NCI-H460 (cell line): ENCODE data around the gene EHD1. TPM values are rescaled to one million over a fixed set of nuclear protein-coding genes. Genes with fewer than 3 reads are reported as not detected.

ENCODE experiments used
- DNase-seq: peaks from one replicate; pipeline ENCODE4 v3.0.0-alpha.2; 2016; ENCODE audit warnings: low read depth; ENCODE audit errors: extremely low read depth
- small RNA-seq, 2 experiments: library from RNA; depleted of rRNA; stranded (forward); fragments of <200 nt; gene quantifications; one replicate each; pipeline ENCODE3, GENCODE V24; 2014
- total RNA-seq: library from RNA; depleted of rRNA; stranded (reverse); fragments of >200 nt; shearing (Covaris generic); gene quantifications from 2 replicates; pipeline ENCODE4 v1.2.3, GENCODE V29; 2014; rRNA removed

EHD1 gene
- total RNA-seq, 1 experiment from 2014 or later, result 20.5 TPM

DNA sequence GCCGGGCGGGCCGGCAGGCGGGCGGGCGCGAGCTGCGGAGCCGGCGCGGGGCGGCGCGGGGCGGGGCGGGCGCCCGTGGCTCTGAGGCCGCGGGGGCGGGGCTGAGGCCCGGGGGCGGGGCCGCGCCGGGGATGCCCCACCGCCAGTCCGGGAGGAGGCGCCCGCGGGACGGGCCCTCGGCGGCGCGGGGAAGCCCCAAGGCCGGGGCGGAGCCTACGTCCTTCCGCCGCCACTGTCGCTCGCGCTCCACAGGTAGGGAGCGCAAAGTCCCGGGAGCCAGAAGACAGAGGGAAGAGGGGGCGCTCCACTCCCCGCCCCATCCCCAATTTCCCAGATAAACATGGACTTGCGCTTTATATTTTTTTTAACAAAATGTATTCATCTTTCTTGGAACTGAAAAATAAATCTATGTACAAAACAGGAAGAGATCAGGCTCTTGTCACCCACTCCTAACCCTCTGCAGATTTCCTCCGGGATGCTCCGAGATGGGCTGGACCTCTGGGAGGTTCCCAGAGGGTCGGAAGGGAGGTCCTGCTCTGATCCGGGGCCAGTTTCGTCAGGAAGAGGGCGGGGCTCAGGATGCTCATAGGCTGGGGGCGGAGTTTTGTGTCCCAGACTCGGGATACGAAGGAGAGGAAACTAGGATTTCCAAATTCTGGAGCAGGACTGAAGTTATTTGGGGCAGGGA, 75.1 kb downstream of the EHD1 start, which contains the start of gene MAP4K2:
TSS of gene MAP4K2 (minus strand) at position 57 of the 688 bp plus-strand sequence. CDS start 65 bp downstream, outside the sequence.
- DNase-seq, result peak; percentile 73

DNA sequence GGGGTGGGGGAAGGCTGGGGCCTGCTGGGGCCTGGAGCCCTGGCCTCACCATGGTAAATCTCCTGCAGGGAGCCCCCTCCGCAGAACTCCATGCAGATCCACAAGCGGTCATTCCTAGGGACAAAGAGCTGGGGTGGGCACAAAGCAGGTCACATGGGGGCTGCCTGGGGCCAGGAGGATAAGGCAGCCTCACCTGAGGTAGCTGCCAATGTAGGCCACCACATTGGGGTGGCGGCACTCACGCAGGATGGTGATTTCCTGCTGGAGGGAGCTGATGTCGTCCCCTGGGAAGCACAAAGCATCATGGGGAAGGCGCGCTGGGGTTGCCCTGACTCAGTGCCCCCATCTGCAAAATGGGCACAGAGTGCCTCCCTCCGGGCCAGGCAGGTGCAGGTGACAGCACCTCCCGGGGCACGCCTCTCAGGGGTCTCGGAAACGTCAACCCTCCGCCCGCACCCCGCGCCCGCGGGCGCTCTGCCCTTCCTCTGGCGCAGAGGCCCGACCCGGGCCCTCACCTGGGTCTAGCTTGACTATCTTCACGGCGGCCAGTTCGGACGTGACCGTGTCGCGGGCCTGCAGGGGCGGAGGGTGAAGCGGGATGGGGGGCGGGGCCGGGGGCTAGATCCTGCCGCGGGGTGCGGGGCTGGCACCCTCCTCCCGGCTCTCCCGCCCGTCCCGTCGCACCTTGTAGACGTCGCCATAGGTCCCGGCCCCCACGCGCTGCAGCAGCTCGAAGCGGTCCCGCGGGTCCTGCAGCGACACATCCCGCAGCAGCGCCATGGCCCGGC, 75.9 kb downstream of the EHD1 start:
- no peak for DNase-seq

Small RNA genes within 50 kb of the gene (small RNA-seq; reads per million reads assigned to genes)
- 0 reads per million in 2 experiments for gene MIR6749
- gene MIR6750, result 0 reads per million in 2 experiments

Other genes starting within 250 kb of the EHD1 start
- gene NRXN2, start 155.4 kb downstream of the EHD1 start, total RNA-seq, result 0.05 TPM in 1 of 2 replicates, not detected in the other
- not detected in 2 replicates for gene RASGRP2, start 134.5 kb downstream of the EHD1 start, total RNA-seq
- 0.54 TPM in 1 of 2 replicates, not detected in the other for gene PYGM, start 118.6 kb downstream of the EHD1 start, total RNA-seq
- 72.2 and 90.0 TPM in 2 replicates for gene SF1, start 100.1 kb downstream of the EHD1 start, total RNA-seq
- gene MAP4K2, start 75.4 kb downstream of the EHD1 start, total RNA-seq, result 7.3 and 12.1 TPM in 2 replicates
- gene MEN1, start 68.1 kb downstream of the EHD1 start, total RNA-seq, result 11.8 and 14.0 TPM in 2 replicates
- 0.02 TPM in 1 of 2 replicates, not detected in the other for gene CDC42BPG, start 34.0 kb downstream of the EHD1 start, total RNA-seq
- 6.5 and 7.1 TPM in 2 replicates for gene ATG2A, start 38.6 kb upstream of the EHD1 start, total RNA-seq
- gene PPP2R5B, start 46.1 kb upstream of the EHD1 start, total RNA-seq, result 6.8 and 9.7 TPM in 2 replicates
- not detected in 2 replicates for gene GPHA2, start 57.3 kb upstream of the EHD1 start, total RNA-seq
- 0.63 TPM in 1 of 2 replicates, not detected in the other for gene MAJIN, start 93.5 kb upstream of the EHD1 start, total RNA-seq
- gene BATF2, start 118.3 kb upstream of the EHD1 start, total RNA-seq, result 1.6 TPM in 2 replicates
- 76.9 and 90.9 TPM in 2 replicates for gene ARL2, start 135.5 kb upstream of the EHD1 start, total RNA-seq
- gene SNX15, start 148.8 kb upstream of the EHD1 start, total RNA-seq, result 16.8 TPM in 2 replicates
- gene SAC3D1, start 162.6 kb upstream of the EHD1 start, total RNA-seq, result 8.6 and 10.1 TPM in 2 replicates
- gene NAALADL1, start 179.9 kb upstream of the EHD1 start, total RNA-seq, result not detected in 2 replicates
- gene CDCA5, start 205.4 kb upstream of the EHD1 start, total RNA-seq, result 20.3 and 25.2 TPM in 2 replicates
- gene ZFPL1, start 205.6 kb upstream of the EHD1 start, total RNA-seq, result 26.6 and 28.0 TPM in 2 replicates
- 50.3 and 60.0 TPM in 2 replicates for gene VPS51, start 217.6 kb upstream of the EHD1 start, total RNA-seq
- gene TM7SF2, start 233.3 kb upstream of the EHD1 start, total RNA-seq, result 4.2 and 4.6 TPM in 2 replicates
- 10.3 and 12.3 TPM in 2 replicates for gene ZNHIT2, start 239.1 kb upstream of the EHD1 start, total RNA-seq
- 345 and 467 TPM in 2 replicates for gene FAU, start 243.5 kb upstream of the EHD1 start, total RNA-seq
- gene MRPL49, start 243.7 kb upstream of the EHD1 start, total RNA-seq, result 50.8 and 62.0 TPM in 2 replicates